Measurements from ENCODE around the gene TAF1C.
A peak's percentile ranks its signal among the peaks of the same experiment; 100 is the strongest.
"Not testable (repeated sequence)": the region's sequence is repeated elsewhere in the genome, so short reads cannot be mapped to it uniquely, and the experiment has no call there.

Gene TAF1C

GRCh38 chr16:84207251-84207650 lies 20.4 kb upstream of the TAF1C start:
- DNase-seq = no peak

- no peak for DNase-seq
These were observed 19.3 kb upstream of the TAF1C start for GRCh38 chr16:84205976-84206691.

GRCh38 chr16:84205123-84205522 lies 18.3 kb upstream of the TAF1C start:
- not testable (repeated sequence) for DNase-seq

GRCh38 chr16:84204551-84204950 lies 17.7 kb upstream of the TAF1C start:
- DNase-seq = not testable (repeated sequence)

- DNase-seq = no peak
These were observed 13.0 kb upstream of the TAF1C start for GRCh38 chr16:84199861-84200260.

GRCh38 chr16:84199097-84199496 lies 12.2 kb upstream of the TAF1C start:
- DNase-seq = no peak

- no peak for DNase-seq
These were observed 11.5 kb upstream of the TAF1C start for GRCh38 chr16:84198401-84198800.

- no peak for DNase-seq
These were observed 10.7 kb upstream of the TAF1C start for GRCh38 chr16:84197466-84198128.

GRCh38 chr16:84196727-84197394 lies 10.0 kb upstream of the TAF1C start:
- no peak for DNase-seq

GRCh38 chr16:84196101-84196500 lies 9.2 kb upstream of the TAF1C start:
- no peak for DNase-seq

- DNase-seq = no peak
These were observed 8.6 kb upstream of the TAF1C start for GRCh38 chr16:84195201-84196093.

- peak; percentile 35 for DNase-seq
These were observed 7.8 kb upstream of the TAF1C start for GRCh38 chr16:84194470-84195200.

GRCh38 chr16:84194018-84194417 lies 7.2 kb upstream of the TAF1C start:
- no peak for DNase-seq

GRCh38 chr16:84193480-84193879 lies 6.6 kb upstream of the TAF1C start:
- no peak for DNase-seq

GRCh38 chr16:84191466-84191865 lies 4.6 kb upstream of the TAF1C start:
- no peak for DNase-seq

GRCh38 chr16:84190731-84191388 lies 4.0 kb upstream of the TAF1C start, which contains the start of gene ADAD2:
TSS of gene ADAD2 (plus strand) at chr16:84191157. CDS start at chr16:84191231, 74 bp downstream.
- DNase-seq = no peak

- DNase-seq = no peak
These were observed 2.1 kb downstream of the TAF1C start for GRCh38 chr16:84184775-84185174.

GRCh38 chr16:84183911-84184591 lies 2.8 kb downstream of the TAF1C start:
- DNase-seq = no peak

- no peak for DNase-seq
These were observed 3.3 kb downstream of the TAF1C start for GRCh38 chr16:84183572-84183875.

GRCh38 chr16:84182680-84183571 lies 3.9 kb downstream of the TAF1C start:
- no peak for DNase-seq
